GM15510 (cell line): ENCODE results near the gene INPP4B.

ENCODE experiments used
- POLR2A ChIP-seq: IDR thresholded peaks from 3 replicates; pipeline ENCODE4 v1.6.1; 2011; ENCODE audit warnings: borderline replicate concordance; ENCODE audit not compliant: insufficient read length; ENCODE audit errors: extremely low read depth

The INPP4B gene

DNA sequence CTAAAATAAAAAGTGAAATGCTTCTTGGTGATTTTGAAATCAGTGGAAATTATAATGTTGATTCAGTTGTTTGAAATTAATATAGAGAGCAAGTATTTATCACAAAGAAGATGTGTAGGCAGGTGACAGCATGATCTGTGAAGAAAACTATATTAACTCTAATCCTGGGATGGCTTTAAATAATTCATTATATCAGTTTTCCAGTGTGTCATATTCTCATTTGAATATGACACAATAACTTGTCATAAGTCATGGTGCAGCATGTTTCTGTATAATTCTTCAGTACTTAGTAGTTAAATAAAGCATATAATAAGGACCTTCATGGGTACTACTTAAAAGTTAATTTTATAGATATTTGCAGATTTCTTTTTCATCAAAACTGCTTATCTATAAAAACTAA, 573.6 kb downstream of the INPP4B start:
- TF ChIP-seq POLR2A: no peak

DNA sequence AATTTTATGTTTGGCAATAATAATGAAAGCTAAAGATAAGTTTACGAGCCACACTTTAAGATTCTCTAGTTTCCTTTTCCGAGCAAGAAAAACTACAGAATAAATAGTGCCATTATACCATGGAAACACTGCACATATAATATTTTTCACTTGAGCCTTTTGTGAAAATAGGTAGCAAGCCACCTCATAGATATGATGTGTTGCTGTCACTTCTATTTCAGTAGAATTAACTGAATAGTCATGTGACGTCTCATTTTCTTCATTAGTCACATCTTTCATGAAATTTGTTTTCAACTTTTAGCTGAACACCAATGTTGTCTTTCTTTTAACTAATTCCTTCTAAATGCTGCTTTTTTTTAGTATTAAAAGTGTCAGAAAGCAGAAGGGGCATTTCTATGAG, 574.3 kb downstream of the INPP4B start:
- no peak for TF ChIP-seq POLR2A

DNA sequence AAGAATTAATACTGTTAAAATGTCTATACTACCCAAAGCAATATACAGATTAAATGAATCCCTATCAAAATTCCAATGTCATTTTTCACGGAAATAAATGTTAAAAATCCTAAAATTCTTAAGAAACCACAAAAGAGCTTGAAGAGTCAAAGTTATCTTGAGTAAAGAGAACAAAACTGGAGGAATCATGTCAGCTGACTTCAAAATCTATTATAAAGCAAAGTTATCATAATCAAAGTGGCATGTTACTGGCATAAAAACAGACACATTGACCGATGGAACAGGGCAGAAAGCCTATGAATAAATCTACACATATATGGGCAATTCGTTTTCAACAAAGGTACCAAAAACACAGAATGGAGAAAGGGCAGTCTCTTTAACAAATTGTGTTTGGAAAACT, 579.0 kb downstream of the INPP4B start:
- no peak for TF ChIP-seq POLR2A

DNA sequence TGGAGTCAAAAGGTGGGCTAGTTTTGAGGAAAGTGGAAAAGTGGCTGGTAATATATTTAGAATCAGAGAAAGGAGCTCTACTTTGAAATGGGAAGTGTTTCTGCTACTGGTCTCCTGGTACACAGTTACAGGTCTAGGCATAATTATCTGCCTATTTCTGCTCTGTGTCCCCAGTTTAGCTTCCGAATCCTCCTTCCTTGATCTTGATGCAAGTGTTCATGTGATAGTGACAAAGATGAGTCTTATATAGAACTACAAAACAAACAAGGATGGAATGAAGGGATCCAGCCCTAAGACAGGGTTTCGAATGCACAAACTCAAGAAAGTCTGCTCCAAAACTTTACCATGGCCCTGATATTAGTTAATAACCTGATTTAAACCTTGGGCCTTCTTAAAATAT, 580.2 kb downstream of the INPP4B start:
- TF ChIP-seq POLR2A: no peak

DNA sequence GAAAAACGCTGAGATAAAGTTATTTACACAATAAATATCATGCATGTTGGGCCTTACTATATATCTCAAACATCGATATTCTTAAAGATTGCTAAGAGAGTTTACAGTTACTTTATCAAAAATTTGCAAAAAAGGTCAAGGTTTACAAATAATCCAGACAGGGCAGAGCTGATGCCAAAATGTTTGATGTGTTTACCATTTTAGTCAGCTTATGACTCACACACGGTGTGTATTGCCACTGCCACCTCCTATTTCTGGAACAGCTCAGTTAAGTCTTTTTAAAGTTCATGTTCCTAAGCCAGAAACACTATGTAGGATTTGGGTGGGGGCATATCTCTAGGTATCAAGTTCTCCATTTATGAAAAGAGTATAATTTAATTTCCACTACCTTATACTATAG, 580.6 kb downstream of the INPP4B start:
- TF ChIP-seq POLR2A: no peak

DNA sequence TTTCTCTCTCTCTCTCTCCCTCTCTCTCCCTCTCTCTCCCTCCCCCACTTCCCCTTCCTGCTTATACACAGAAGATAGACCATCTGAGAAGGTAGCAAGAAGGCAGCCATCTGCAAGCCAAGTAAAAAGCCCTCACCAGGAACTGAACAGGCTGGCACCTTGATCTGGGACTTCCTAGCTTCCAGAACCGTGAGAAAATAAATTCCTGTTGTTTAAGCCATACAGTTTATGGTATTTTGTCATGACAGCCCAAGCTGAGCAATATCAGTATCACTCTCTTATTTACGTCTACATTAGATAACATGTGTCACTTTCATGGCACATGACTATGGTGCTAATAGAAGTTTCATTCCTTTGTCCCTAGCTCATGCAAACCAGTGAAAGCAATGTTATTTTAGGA, 581.1 kb downstream of the INPP4B start:
- TF ChIP-seq POLR2A: no peak

DNA sequence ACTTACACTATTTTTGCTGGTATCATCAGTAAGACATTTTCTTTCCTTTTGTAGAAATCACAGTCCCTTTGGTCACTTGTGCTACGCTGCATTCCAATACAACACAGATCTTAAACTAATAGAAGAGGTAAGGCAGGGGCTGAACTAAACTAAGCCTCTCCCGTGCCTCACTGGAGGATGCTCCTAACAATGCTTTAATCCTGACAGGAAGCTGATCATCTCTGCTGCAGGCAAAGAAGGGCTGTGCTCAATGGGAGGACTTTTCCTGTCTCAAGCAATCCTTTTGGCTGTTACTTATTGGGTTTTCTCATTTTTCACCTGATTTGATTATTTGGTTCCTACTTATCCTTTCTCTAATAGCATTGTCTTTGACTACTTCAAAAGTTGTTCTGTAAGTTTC, 583.1 kb downstream of the INPP4B start:
- no peak for TF ChIP-seq POLR2A

DNA sequence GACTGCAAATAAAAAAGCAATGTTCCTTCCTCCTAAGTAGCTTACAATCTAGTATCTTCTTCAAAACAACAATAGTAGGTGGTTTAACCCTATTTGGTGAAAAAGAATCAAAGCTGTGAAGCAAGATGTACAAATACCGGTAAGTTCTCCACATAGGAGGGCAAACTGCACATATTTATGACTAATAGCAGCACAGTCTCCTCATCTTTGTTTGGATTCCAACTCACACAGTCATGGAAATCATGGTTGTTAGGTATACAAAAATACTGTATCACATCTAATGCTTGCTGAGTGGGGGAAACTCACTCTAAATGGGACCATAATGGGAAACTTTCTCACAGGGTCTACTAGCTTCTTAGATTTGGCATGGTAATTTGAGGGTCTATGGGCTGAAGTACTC, 597.2 kb downstream of the INPP4B start:
- TF ChIP-seq POLR2A: no peak

DNA sequence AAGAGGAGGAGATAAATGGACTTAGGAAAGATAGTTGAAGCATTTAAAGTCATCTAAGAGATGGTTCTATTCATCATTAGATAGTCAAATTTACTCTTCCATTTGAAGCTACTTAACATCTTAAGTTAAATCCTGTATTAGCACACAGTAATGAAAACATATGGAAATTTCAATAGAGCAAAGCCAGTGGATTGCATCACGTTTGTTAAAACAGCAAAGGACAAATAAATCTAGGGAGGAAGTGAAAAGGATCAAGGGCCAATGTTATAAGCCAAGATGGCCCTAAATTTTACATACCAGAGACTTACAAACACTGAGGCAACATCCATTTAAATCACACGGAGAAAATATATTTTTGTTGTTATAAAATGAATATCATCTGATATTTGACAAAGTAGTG, 602.8 kb downstream of the INPP4B start:
- no peak for TF ChIP-seq POLR2A

DNA sequence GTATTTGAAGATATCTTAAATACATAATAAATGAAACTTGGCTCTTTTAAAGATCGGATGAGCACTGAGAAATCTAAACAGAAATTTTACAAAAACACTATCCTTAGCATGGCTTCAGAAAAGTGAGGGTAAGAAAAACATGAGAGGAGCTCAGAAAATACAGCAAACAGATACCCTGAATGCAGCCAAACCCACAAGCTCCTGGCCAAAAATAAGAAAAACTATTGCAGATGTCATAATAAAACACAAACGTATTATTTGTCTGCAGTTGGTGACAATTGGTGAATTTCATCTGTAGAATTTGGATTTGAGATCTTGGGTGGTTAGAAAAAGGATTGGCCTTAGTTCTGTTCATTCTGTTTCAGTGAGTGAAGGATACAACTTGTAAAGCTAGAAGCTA, 603.9 kb downstream of the INPP4B start:
- no peak for TF ChIP-seq POLR2A

DNA sequence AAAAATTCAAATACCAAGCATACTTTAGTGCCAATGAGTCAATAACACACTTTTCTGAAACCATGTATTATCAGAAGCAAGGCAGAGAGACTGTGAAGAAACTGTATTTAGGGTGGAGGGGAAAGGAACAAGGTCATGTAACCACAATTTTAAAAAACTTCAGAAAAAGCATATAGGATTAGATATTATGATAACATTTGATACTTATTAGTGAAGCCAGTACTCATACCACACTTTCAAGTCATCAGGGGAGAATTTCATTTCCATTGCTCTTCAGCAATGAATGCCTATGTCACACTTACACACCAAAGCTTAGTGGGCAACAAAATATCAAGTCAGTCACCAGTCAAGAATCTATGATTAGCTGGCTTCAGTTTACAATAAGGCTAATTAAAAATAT, 607.5 kb downstream of the INPP4B start:
- no peak for TF ChIP-seq POLR2A

DNA sequence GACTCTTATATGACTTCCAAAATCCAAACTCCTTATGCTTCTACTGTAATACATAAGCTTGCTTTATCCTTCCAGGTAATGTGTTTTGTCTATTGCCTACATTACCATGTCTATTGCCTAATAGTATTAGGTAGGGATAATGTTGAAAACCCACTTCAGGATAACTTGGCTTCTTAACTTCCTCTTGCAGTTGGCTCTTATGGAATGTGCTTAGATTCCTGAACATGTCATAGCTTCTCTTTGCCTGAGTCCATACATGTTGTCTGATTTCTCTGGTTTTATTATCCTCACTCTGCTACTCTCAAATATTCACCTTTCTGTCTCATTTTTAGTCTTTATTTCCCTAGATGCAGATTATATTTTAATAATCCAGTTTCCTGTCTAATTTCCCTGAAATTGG, 609.8 kb downstream of the INPP4B start:
- TF ChIP-seq POLR2A: no peak

DNA sequence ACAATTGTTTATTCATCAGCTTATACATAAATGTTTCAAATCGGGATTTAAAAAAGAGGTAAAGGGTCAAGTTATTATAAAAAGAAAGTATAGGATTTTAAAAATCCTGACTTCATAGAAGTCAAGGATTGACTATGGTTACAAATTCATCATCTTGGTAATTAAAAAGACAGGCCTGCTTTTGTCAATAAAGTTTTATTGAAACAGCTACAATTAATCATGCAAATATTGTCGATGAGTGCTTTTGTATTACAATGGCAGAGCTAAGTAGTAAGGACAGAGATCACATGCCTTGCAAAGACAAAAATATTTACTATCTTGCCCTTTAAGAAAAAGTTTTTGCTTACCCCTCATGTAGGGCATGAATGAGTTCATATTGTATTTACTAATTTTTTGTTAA, 614.3 kb downstream of the INPP4B start:
- TF ChIP-seq POLR2A: no peak

DNA sequence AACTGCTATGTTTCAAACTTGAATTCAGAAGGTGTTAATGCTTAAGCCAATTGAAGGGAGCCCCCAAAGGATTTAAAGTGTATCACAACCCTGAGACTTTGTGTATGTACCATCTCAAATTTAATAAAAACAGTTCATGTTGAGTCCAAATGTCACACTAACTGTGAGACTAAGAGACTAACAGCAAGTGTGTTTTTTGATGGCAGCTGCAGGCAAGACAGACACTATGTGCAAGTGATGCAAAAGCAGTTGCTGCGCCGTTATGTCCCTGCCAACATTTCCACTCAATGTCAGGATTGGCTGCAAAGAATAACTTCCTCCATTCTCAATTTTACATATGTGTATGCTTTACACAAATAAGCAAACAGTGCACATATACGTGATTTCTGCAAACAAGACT, 615.1 kb downstream of the INPP4B start:
- TF ChIP-seq POLR2A: no peak

DNA sequence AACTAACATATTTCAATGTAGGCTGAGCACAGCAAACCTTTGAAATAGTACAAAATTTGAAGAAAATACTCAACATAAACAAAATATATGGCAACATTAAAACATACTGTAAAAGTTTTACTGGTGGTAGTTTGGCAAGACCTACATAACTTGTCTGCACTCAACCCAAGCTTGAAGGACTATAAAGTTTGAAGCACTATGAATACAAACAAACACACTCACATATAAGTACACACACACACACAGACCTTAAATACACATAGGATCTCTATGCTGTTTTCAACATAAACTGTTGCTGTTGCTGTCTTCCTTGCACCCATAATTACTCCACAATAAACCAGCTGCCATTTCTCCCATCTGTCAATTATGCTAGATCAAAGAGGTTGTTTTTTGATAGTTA, 620.1 kb downstream of the INPP4B start:
- no peak for TF ChIP-seq POLR2A

DNA sequence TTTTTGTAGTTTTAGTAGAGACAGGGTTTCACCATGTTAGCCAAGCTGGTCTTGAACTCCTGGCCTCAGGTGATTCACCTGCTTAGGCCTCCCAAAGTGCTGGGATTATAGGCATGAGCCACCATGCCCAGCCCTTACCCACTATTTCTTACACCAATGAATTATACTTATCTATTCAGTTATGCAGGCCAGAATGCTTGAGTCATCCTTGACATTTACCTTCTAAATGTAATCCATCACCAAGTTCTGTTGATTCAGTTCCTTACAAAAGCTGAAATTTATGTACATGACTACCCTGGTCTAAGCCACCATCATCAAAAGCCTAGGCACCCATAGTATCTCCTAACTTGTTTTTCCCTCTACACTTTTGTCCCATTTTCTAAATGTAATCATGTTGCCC, 624.0 kb downstream of the INPP4B start:
- TF ChIP-seq POLR2A: no peak

DNA sequence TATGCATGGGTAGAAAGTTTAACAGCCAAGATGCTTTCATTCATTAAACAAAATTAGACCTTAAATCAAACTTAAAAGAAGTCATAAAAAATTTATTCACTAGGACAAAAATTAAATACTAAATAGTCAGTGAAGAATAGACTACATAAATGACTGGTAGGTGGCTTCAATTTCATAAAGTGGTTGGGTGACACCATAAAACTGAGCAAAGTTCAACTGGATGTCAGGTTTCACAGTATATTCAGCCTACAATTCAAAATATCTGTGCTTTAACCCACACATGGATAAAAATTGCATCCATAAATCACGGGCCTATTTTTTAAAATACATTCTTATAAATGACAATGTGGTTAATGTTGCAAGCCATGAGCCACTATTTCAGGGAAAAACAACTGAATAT, 627.4 kb downstream of the INPP4B start:
- no peak for TF ChIP-seq POLR2A

DNA sequence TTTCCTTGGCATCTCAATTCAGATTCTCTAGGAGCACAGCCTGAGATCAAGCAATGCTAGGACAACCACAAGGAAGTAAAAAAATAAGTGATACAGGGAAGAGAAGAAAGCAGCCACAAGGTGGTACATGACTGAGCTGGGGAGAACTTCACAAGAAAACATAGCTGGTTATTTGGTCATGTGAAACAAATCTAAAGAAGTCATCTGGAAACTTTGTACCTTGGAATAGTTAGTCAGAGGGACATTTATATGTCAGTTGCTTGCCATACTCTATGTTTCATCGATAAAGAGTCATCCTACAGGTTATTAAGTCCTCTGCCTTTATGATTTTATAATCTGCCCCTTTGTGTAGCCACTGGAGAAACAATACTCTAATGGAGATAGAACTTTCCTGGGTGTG, 634.7 kb downstream of the INPP4B start:
- TF ChIP-seq POLR2A: no peak

DNA sequence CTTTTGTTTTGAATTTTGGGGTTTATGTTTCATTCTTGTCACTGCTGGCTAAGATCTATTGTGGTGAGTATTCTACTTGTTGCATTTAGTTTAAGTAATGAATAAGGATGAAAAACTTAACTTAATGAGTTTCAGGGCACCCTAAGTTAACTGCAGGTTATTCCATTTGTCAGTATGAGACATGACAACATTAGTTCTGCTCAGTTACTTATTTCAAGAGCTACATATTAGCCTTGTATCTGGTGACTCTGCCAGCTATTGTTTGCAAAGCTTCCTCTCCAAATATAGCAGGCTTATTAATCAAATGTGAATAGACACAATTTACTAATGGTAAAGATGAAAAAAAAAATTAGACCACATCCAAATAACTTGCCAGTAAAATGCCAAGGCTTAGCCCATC, 642.6 kb downstream of the INPP4B start:
- TF ChIP-seq POLR2A: no peak
